ENCODE results near the gene ANHX.

GRCh38 chr12:133234971-133235370, 706 bp downstream of the ANHX start:
- TF ChIP-seq, protein P1, sequence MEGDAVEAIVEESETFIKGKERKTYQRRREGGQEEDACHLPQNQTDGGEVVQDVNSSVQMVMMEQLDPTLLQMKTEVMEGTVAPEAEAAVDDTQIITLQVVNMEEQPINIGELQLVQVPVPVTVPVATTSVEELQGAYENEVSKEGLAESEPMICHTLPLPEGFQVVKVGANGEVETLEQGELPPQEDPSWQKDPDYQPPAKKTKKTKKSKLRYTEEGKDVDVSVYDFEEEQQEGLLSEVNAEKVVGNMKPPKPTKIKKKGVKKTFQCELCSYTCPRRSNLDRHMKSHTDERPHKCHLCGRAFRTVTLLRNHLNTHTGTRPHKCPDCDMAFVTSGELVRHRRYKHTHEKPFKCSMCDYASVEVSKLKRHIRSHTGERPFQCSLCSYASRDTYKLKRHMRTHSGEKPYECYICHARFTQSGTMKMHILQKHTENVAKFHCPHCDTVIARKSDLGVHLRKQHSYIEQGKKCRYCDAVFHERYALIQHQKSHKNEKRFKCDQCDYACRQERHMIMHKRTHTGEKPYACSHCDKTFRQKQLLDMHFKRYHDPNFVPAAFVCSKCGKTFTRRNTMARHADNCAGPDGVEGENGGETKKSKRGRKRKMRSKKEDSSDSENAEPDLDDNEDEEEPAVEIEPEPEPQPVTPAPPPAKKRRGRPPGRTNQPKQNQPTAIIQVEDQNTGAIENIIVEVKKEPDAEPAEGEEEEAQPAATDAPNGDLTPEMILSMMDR (IDR thresholded peaks at IDR 0.05) = no peak
- TF ChIP-seq POLR2A (IDR thresholded peaks at IDR 0.05) = no peak

All from adrenal gland (tissue), 5 donors.